Suprapubic skin (tissue), 3 donors: ENCODE measurements around the gene ZMAT5.

Experiments
- CTCF ChIP-seq, 2 donors: fragments of 200-600 bp in 1 of 2; fragments of 450-650 bp in 1 of 2; sonication (generic) in 1 of 2; IDR thresholded peaks; one replicate each; pipeline ENCODE4 v1.5.1; 2016 to 2019; ENCODE audit warnings: antibody characterized with exemption in 2 of 2, mild to moderate bottlenecking in 1 of 2, moderate library complexity in 1 of 2
- POLR2A ChIP-seq, 2 donors: fragments of 450-650 bp; IDR thresholded peaks; one replicate each; pipeline ENCODE4 v1.6.1; 2017; ENCODE audit warnings: antibody characterized with exemption in 2 of 2, mild to moderate bottlenecking in 2 of 2, moderate library complexity in 2 of 2

- TF ChIP-seq CTCF (IDR thresholded peaks at IDR 0.05): no peak
- TF ChIP-seq POLR2A (IDR thresholded peaks at IDR 0.05): no peak
These were observed 27.4 kb downstream of the ZMAT5 start for GRCh38 chr22:29739346-29739875.
